Liver (tissue), 9 donors: ENCODE measurements around the gene OTUD7B. TPM values are rescaled to one million over a fixed set of nuclear protein-coding genes. Genes with fewer than 3 reads are reported as not detected.

Experiments used
- DNase-seq: peaks from one replicate; pipeline ENCODE4 v3.0.0-alpha.2; 2017; ENCODE audit warnings: low spot score
- H3K27ac ChIP-seq, 2 donors: one replicate each; pipeline ENCODE4 v1.7.0; 2013; ENCODE audit warnings: inconsistent platforms in 2 of 2, low read length in 2 of 2, control low read depth in 1 of 2, low read depth in 1 of 2, mild to moderate bottlenecking in 1 of 2
- H3K27me3 ChIP-seq, 4 donors: one replicate each; pipeline versions ENCODE4 v1.6.1 to v1.7.0; 2013; ENCODE audit warnings: low read length in 3 of 4, inconsistent platforms in 1 of 4, mild to moderate bottlenecking in 1 of 4, moderate library complexity in 1 of 4; ENCODE audit not compliant: control insufficient read depth in 4 of 4, insufficient read depth in 4 of 4
- H3K36me3 ChIP-seq, 4 donors: one replicate each; pipeline versions ENCODE4 v1.6.1 to v1.7.0; 2013; ENCODE audit warnings: low read length in 3 of 4, mild to moderate bottlenecking in 3 of 4, low read depth in 1 of 4, moderate library complexity in 1 of 4; ENCODE audit not compliant: control insufficient read depth in 4 of 4, insufficient read depth in 3 of 4
- H3K4me1 ChIP-seq, 4 donors: one replicate each; pipeline versions ENCODE4 v1.6.1 to v1.7.0; 2013; ENCODE audit warnings: low read length in 3 of 4, mild to moderate bottlenecking in 3 of 4, moderate library complexity in 1 of 4; ENCODE audit not compliant: control insufficient read depth in 4 of 4, insufficient read depth in 4 of 4
- H3K4me3 ChIP-seq, 3 donors: one replicate each; pipeline versions ENCODE4 v1.6.1 to v1.7.0; 2013; ENCODE audit warnings: low read length in 3 of 3, control low read depth in 1 of 3, low read depth in 1 of 3, mild to moderate bottlenecking in 1 of 3
- H3K9ac ChIP-seq, 2 donors: one replicate each; pipeline ENCODE4 v1.7.0; 2013; ENCODE audit warnings: low read length in 2 of 2, mild to moderate bottlenecking in 2 of 2, moderate library complexity in 2 of 2, control low read depth in 1 of 2, low read depth in 1 of 2
- H3K9me3 ChIP-seq, 4 donors: one replicate each; pipeline versions ENCODE4 v1.6.1 to v1.7.0; 2013; ENCODE audit warnings: low read length in 3 of 4; ENCODE audit not compliant: control insufficient read depth in 4 of 4
- ATF3 ChIP-seq: IDR thresholded peaks from 2 replicates; pipeline ENCODE4 v1.6.1; 2016; ENCODE audit warnings: antibody characterized with exemption
- CTCF ChIP-seq: fragments of 150-350 bp; IDR thresholded peaks from 2 replicates; pipeline ENCODE4 v1.5.1; 2017; ENCODE audit warnings: improper control_type of control experiment, low read depth, low read length; ENCODE audit not compliant: missing input control
- EGR1 ChIP-seq, 2 donors: IDR thresholded peaks; 2 replicates each; pipeline ENCODE4 v1.6.1; 2016 to 2018; ENCODE audit warnings: antibody characterized with exemption in 2 of 2, low read depth in 2 of 2
- FOXA1 ChIP-seq: IDR thresholded peaks from 2 replicates; pipeline ENCODE4 v1.6.1; 2016; ENCODE audit warnings: antibody characterized with exemption
- FOXA2 ChIP-seq: IDR thresholded peaks from 2 replicates; pipeline ENCODE4 v1.6.1; 2016; ENCODE audit warnings: antibody characterized with exemption
- GABPA ChIP-seq, 2 donors: IDR thresholded peaks in 1 of 2; conservative IDR thresholded peaks in 1 of 2; 2 replicates each; pipeline ENCODE4 v1.6.1; 2016; ENCODE audit warnings: antibody characterized with exemption in 2 of 2, mild to moderate bottlenecking in 1 of 2, moderate library complexity in 1 of 2
- HNF4A ChIP-seq, 2 donors: conservative IDR thresholded peaks; 2 replicates each; pipeline ENCODE4 v1.6.1; 2016; ENCODE audit warnings: antibody characterized with exemption in 2 of 2, mild to moderate bottlenecking in 2 of 2
- HNF4G ChIP-seq: IDR thresholded peaks from 2 replicates; pipeline ENCODE4 v1.6.1; 2016; ENCODE audit warnings: antibody characterized with exemption
- JUND ChIP-seq, 2 donors: IDR thresholded peaks; 2 replicates each; pipeline ENCODE4 v1.6.1; 2016; ENCODE audit warnings: antibody characterized with exemption in 2 of 2
- MAX ChIP-seq: IDR thresholded peaks from 2 replicates; pipeline ENCODE4 v1.6.1; 2016; ENCODE audit warnings: antibody characterized with exemption
- NR2F2 ChIP-seq: IDR thresholded peaks from 2 replicates; pipeline ENCODE4 v1.6.1; 2016; ENCODE audit warnings: antibody characterized with exemption
- RAD21 ChIP-seq, 2 donors: IDR thresholded peaks; 2 replicates each; pipeline ENCODE4 v1.6.1; 2016; ENCODE audit warnings: antibody characterized with exemption in 2 of 2, mild to moderate bottlenecking in 2 of 2
- REST ChIP-seq: IDR thresholded peaks from 2 replicates; pipeline ENCODE4 v1.6.1; 2016; ENCODE audit warnings: antibody characterized with exemption, mild to moderate bottlenecking
- RXRA ChIP-seq, 2 donors: IDR thresholded peaks; 2 replicates each; pipeline ENCODE4 v1.6.1; 2017 to 2018; ENCODE audit warnings: antibody characterized with exemption in 2 of 2, mild to moderate bottlenecking in 1 of 2
- SP1 ChIP-seq: IDR thresholded peaks from 2 replicates; pipeline ENCODE4 v1.6.1; 2018; ENCODE audit warnings: antibody characterized with exemption, mild to moderate bottlenecking
- TAF1 ChIP-seq: conservative IDR thresholded peaks from 2 replicates; pipeline ENCODE4 v1.6.1; 2016; ENCODE audit warnings: antibody characterized with exemption, mild to moderate bottlenecking
- YY1 ChIP-seq: IDR thresholded peaks from 2 replicates; pipeline ENCODE4 v1.6.1; 2016; ENCODE audit warnings: antibody characterized with exemption, mild to moderate bottlenecking
- ZBTB33 ChIP-seq: IDR thresholded peaks from 2 replicates; pipeline ENCODE4 v1.6.1; 2016; ENCODE audit warnings: antibody characterized with exemption
- WGBS: extraction: QIAGEN DNeasy Blood & Tissue Kit; methylation state at CpG from one replicate; pipeline ENCODE4 v1.1.7; 2013; 5-methylcytosine and 5-hydroxymethylcytosine counted together
- polyA plus RNA-seq, 2 donors: library from polyadenylated mRNA; stranded (reverse) in 1 of 2; unstranded in 1 of 2; fragments of 200-250 nt in 1 of 2; fragments of >200 nt in 1 of 2; fragmentation: Nextera tagmentation in 1 of 2; extraction: Ambion mirVana in 1 of 2; gene quantifications; one replicate each; pipeline versions ENCODE4 v1.2.1 to v1.2.3, GENCODE V29; 2013 to 2015
- total RNA-seq, 2 donors: library from RNA; depleted of rRNA; stranded (reverse); fragments of >200 nt; gene quantifications; one replicate each; pipeline ENCODE4 v1.2.3, GENCODE V29; 2014
- donor health status: healthy.
- donor health status: healthy.
- donor health status: healthy.
- donor health status: healthy.
- donor health status: healthy.

Gene OTUD7B
- total and polyA plus RNA-seq, 4 donors, result 2.1 to 19.2 (median 6.9) TPM

- H3K9me3 ChIP-seq, result no peaks in the 10 kb centered on the region
- 46% methylated on average over 6 of the region's 6 CpGs for WGBS
- H3K36me3 ChIP-seq, result no peaks in the 10 kb centered on the region
- TF ChIP-seq SP1, result no peak
- TF ChIP-seq RAD21 (IDR thresholded peaks at IDR 0.05), result peak in 1 of 2 donors; percentile 45
- no peak for TF ChIP-seq EGR1 (IDR thresholded peaks at IDR 0.05; ENCODE audit: low read depth in 2 of 2)
- H3K4me1 ChIP-seq, result peaks cover 0 to 13% (median 2%) of the 10 kb centered on the region in 4 donors
- H3K4me3 ChIP-seq, result no peak overlapping the region
- H3K27me3 ChIP-seq, result no peaks in the 10 kb centered on the region
- no peak for DNase-seq
- H3K9ac ChIP-seq, result no peak overlapping the region
- H3K27ac ChIP-seq, result peak overlapping the region; percentile 90 to 92
Observed at GRCh38 chr1:150022357-150022756, 11.8 kb upstream of the OTUD7B start.

GRCh38 chr1:150021191-150021694 lies 10.7 kb upstream of the OTUD7B start:
- no peaks in the 10 kb centered on the region for H3K9me3 ChIP-seq
- 22% methylated on average over 5 of the region's 5 CpGs for WGBS
- peak; percentile 33 for TF ChIP-seq FOXA2
- TF ChIP-seq NR2F2, result peak; percentile 80
- no peak for TF ChIP-seq YY1
- TF ChIP-seq MAX, result peak; percentile 71
- peak; percentile 98 for TF ChIP-seq SP1
- TF ChIP-seq REST, result peak; percentile 92
- TF ChIP-seq RAD21 (IDR thresholded peaks at IDR 0.05), result peak; percentile 41 to 43
- TF ChIP-seq ZBTB33, result peak; percentile 62
- no peak for TF ChIP-seq CTCF
- peak; percentile 94 to 97 for TF ChIP-seq HNF4A (conservative IDR thresholded peaks at IDR 0.05)
- peak; percentile 17 to 37 for TF ChIP-seq GABPA (IDR thresholded peaks at IDR 0.05 in 1 of 2, conservative IDR thresholded peaks at IDR 0.05 in 1 of 2)
- TF ChIP-seq EGR1 (IDR thresholded peaks at IDR 0.05; ENCODE audit: low read depth in 2 of 2), result peak in 1 of 2 donors; percentile 24
- TF ChIP-seq ATF3, result peak; percentile 92
- TF ChIP-seq FOXA1, result no peak
- TF ChIP-seq JUND (IDR thresholded peaks at IDR 0.05), result peak; percentile 100
- TF ChIP-seq RXRA (IDR thresholded peaks at IDR 0.05), result peak; percentile 93 to 95
- peak; percentile 86 for TF ChIP-seq HNF4G
- TF ChIP-seq TAF1, result peak; percentile 85

More at GRCh38 chr1:150021191-150021694, 10.7 kb upstream of the OTUD7B start:
- no peaks in the 10 kb centered on the region for H3K27me3 ChIP-seq
- peak overlapping the region; percentile 90 to 92 for H3K27ac ChIP-seq
- DNase-seq, result peak; percentile 38
- H3K36me3 ChIP-seq, result no peaks in the 10 kb centered on the region
- peaks cover 0 to 13% (median 2%) of the 10 kb centered on the region in 4 donors for H3K4me1 ChIP-seq
- H3K4me3 ChIP-seq, result no peak overlapping the region
- H3K9ac ChIP-seq, result peak overlapping the region; percentile 19 to 55
